Naive B cell (primary cell): ENCODE data around the gene OR2J2. TPM values are rescaled to one million over a fixed set of nuclear protein-coding genes. Genes with fewer than 3 reads are reported as not detected.
"Not testable (repeated sequence)": the region's sequence is repeated elsewhere in the genome, so short reads cannot be mapped to it uniquely, and the experiment has no call there.

Source experiments
- ATAC-seq, 2 donors: fragments of 150-1000 bp; cut with Tn5 transposase; 2 replicates each; pipeline ENCODE4 v1.10.0; 2021; ENCODE audit warnings: low read depth in 2 of 2, mild to moderate bottlenecking in 2 of 2, moderate library complexity in 2 of 2
- DNase-seq: peaks from one replicate; pipeline ENCODE4 v3.0.0; 2022
- H3K27ac Mint-ChIP-seq, 6 donors: one replicate each; pipeline ENCODE4 v1.8.0; 2020 to 2022; ENCODE audit warnings: mild to moderate bottlenecking in 6 of 6, mixed read lengths in 6 of 6, moderate library complexity in 5 of 6, inconsistent platforms in 2 of 6
- H3K27me3 Mint-ChIP-seq, 3 donors: one replicate each; pipeline ENCODE4 v1.8.0; 2021 to 2022; ENCODE audit warnings: mixed read lengths in 3 of 3, mild to moderate bottlenecking in 1 of 3
- H3K36me3 Mint-ChIP-seq, 2 donors: one replicate each; pipeline ENCODE4 v1.8.0; 2020 to 2022; ENCODE audit warnings: mixed read lengths in 2 of 2, inconsistent platforms in 1 of 2, mild to moderate bottlenecking in 1 of 2
- H3K4me1 Mint-ChIP-seq, 3 donors: one replicate each; pipeline ENCODE4 v1.8.0; 2020 to 2022; ENCODE audit warnings: mixed read lengths in 3 of 3, inconsistent platforms in 1 of 3, mild to moderate bottlenecking in 1 of 3, moderate library complexity in 1 of 3
- H3K4me3 Mint-ChIP-seq, 8 donors: one replicate each; pipeline ENCODE4 v1.8.0; 2020 to 2022; ENCODE audit warnings: mild to moderate bottlenecking in 8 of 8, mixed read lengths in 8 of 8, moderate library complexity in 8 of 8, inconsistent platforms in 2 of 8
- H3K9me3 Mint-ChIP-seq, 7 donors: one replicate each; pipeline ENCODE4 v1.8.0; 2020 to 2022; ENCODE audit warnings: mixed read lengths in 7 of 7, mild to moderate bottlenecking in 5 of 7, inconsistent platforms in 2 of 7, moderate library complexity in 1 of 7
- polyA plus RNA-seq, 6 donors: library from polyadenylated mRNA; unstranded; fragments of 300-500 nt; fragmentation: Illumina TruSeq; gene quantifications; one replicate each; pipeline ENCODE4 v1.2.3, GENCODE V29; 2021; ENCODE audit warnings: low read depth in 6 of 6

OR2J2 gene
- polyA plus RNA-seq, 6 donors from 2014 or later, result not detected

- ATAC-seq (no peak), DNase-seq (no peak)
- Mint-ChIP-seq H3K27me3 (peaks cover 14 to 19% (median 14%) of the 10 kb centered on the region in 3 donors), H3K36me3 (no peaks in the 10 kb centered on the region), H3K4me1 (no peaks in the 10 kb centered on the region), H3K9me3 (peaks cover 0 to 6% (median 0%) of the 10 kb centered on the region in 7 donors), H3K27ac (no peak overlapping the region), H3K4me3 (no peak overlapping the region)
Measured at GRCh38 chr6:29171736-29172135, 1.0 kb downstream of the OR2J2 start.

GRCh38 chr6:29183594-29183993 lies 12.9 kb downstream of the OR2J2 start:
- ATAC-seq (no peak), DNase-seq (no peak)
- Mint-ChIP-seq H3K4me3 (no peak overlapping the region), H3K9me3 (peaks cover 6 to 29% (median 17%) of the 10 kb centered on the region in 7 donors), H3K27me3 (peaks cover 18 to 22% (median 20%) of the 10 kb centered on the region in 3 donors), H3K27ac (no peak overlapping the region), H3K4me1 (no peaks in the 10 kb centered on the region), H3K36me3 (no peaks in the 10 kb centered on the region)

- not testable (repeated sequence) for H3K4me1 Mint-ChIP-seq, DNase-seq, ATAC-seq, H3K36me3 Mint-ChIP-seq, H3K4me3 Mint-ChIP-seq, H3K27ac Mint-ChIP-seq
- H3K27me3 Mint-ChIP-seq, result peaks cover 7 to 25% (median 12%) of the 10 kb centered on the region in 3 donors
- H3K9me3 Mint-ChIP-seq, result peaks cover 9 to 52% (median 34%) of the 10 kb centered on the region in 7 donors
Measured at GRCh38 chr6:29188659-29189058, 18.0 kb downstream of the OR2J2 start.

GRCh38 chr6:29200767-29201662 lies 30.3 kb downstream of the OR2J2 start:
- ATAC-seq (no peak), DNase-seq (no peak)
- Mint-ChIP-seq H3K4me1 (no peaks in the 10 kb centered on the region), H3K27ac (no peak overlapping the region), H3K36me3 (no peaks in the 10 kb centered on the region), H3K9me3 (peaks cover 0 to 4% (median 0%) of the 10 kb centered on the region in 7 donors), H3K27me3 (no peaks in the 10 kb centered on the region), H3K4me3 (no peak overlapping the region)

GRCh38 chr6:29201966-29202365 lies 31.3 kb downstream of the OR2J2 start:
- Mint-ChIP-seq H3K4me3 (no peak overlapping the region), H3K27ac (no peak overlapping the region), H3K36me3 (no peaks in the 10 kb centered on the region), H3K27me3 (no peaks in the 10 kb centered on the region), H3K4me1 (no peaks in the 10 kb centered on the region), H3K9me3 (peaks cover 0 to 4% (median 0%) of the 10 kb centered on the region in 7 donors)
- no peak for ATAC-seq
- no peak for DNase-seq

- no peak overlapping the region for H3K27ac Mint-ChIP-seq
- H3K9me3 Mint-ChIP-seq, result peaks cover 0 to 2% (median 0%) of the 10 kb centered on the region in 7 donors
- no peak for DNase-seq
- no peak for ATAC-seq
- no peaks in the 10 kb centered on the region for H3K4me1 Mint-ChIP-seq
- no peaks in the 10 kb centered on the region for H3K36me3 Mint-ChIP-seq
- H3K27me3 Mint-ChIP-seq, result peaks cover 12 to 25% (median 23%) of the 10 kb centered on the region in 3 donors
- H3K4me3 Mint-ChIP-seq, result no peak overlapping the region
Measured at GRCh38 chr6:29211488-29211887, 40.8 kb downstream of the OR2J2 start.

GRCh38 chr6:29216528-29216927 lies 45.8 kb downstream of the OR2J2 start:
- Mint-ChIP-seq H3K27ac (no peak overlapping the region), H3K36me3 (no peaks in the 10 kb centered on the region), H3K9me3 (peaks cover 0 to 5% (median 2%) of the 10 kb centered on the region in 7 donors), H3K4me1 (no peaks in the 10 kb centered on the region), H3K27me3 (peaks cover 18 to 42% (median 26%) of the 10 kb centered on the region in 3 donors), H3K4me3 (no peak overlapping the region)
- ATAC-seq (no peak), DNase-seq (no peak)

- not testable (repeated sequence) for DNase-seq, ATAC-seq, H3K36me3 Mint-ChIP-seq, H3K27ac Mint-ChIP-seq, H3K4me3 Mint-ChIP-seq, H3K9me3 Mint-ChIP-seq, H3K4me1 Mint-ChIP-seq
- H3K27me3 Mint-ChIP-seq, result peaks cover 18 to 42% (median 26%) of the 10 kb centered on the region in 3 donors
Measured at GRCh38 chr6:29217242-29217641, 46.5 kb downstream of the OR2J2 start.

- not testable (repeated sequence) for ATAC-seq, H3K27ac Mint-ChIP-seq, H3K4me3 Mint-ChIP-seq, H3K9me3 Mint-ChIP-seq, DNase-seq, H3K4me1 Mint-ChIP-seq, H3K36me3 Mint-ChIP-seq
- H3K27me3 Mint-ChIP-seq, result peaks cover 18 to 39% (median 26%) of the 10 kb centered on the region in 3 donors
Measured at GRCh38 chr6:29218056-29218455, 47.3 kb downstream of the OR2J2 start.

Other genes with a start within 250 kb of the OR2J2 start
- gene TRIM27, start 246.9 kb upstream of the OR2J2 start, polyA plus RNA-seq, result 10 to 100 TPM; 39.8 to 67.0 (median 54.1) TPM
- gene ZNF311, start 165.6 kb upstream of the OR2J2 start, polyA plus RNA-seq, result not detected
- not detected for gene OR2W1, start 125.7 kb upstream of the OR2J2 start, polyA plus RNA-seq
- not detected for gene OR2B3, start 83.6 kb upstream of the OR2J2 start, polyA plus RNA-seq
- gene OR2J1, start 71.4 kb upstream of the OR2J2 start, polyA plus RNA-seq, result not detected
- gene OR2J3, start 62.8 kb upstream of the OR2J2 start, polyA plus RNA-seq, result not detected
- not detected for gene OR14J1, start 130.8 kb downstream of the OR2J2 start, polyA plus RNA-seq
- not detected for gene OR5V1, start 198.0 kb downstream of the OR2J2 start, polyA plus RNA-seq
- gene OR12D3, start 204.4 kb downstream of the OR2J2 start, polyA plus RNA-seq, result not detected
- not detected for gene OR12D2, start 224.7 kb downstream of the OR2J2 start, polyA plus RNA-seq
- not detected for gene OR12D1, start 244.0 kb downstream of the OR2J2 start, polyA plus RNA-seq